HepG2 (cell line): Measurements from ENCODE around the gene AK2. TPM values are rescaled to one million over a fixed set of nuclear protein-coding genes. Genes with fewer than 3 reads are reported as not detected.

Experiments used
- BCLAF1 ChIP-seq: fragments of 450-650 bp; IDR thresholded peaks from 2 replicates; pipeline ENCODE4 v1.6.1; 2017; ENCODE audit warnings: mild to moderate bottlenecking
- GATAD2A ChIP-seq: IDR thresholded peaks from 2 replicates; pipeline ENCODE4 v1.6.1; 2016
- KLF16 ChIP-seq, 2 experiments: sonication (generic) in 1 of 2; formaldehyde crosslinking in 1 of 2; IDR thresholded peaks; 2 replicates each; pipeline versions ENCODE4 v1.6.1 to v1.8.0; 2016 to 2023; ENCODE audit warnings: missing genetic modification reagents in 2 of 2, missing compliant biosample characterization in 1 of 2
- SALL1 ChIP-seq: sonication (generic); formaldehyde crosslinking; IDR thresholded peaks from 2 replicates; pipeline ENCODE4 v1.8.0; 2022; ENCODE audit warnings: mild to moderate bottlenecking, missing genetic modification reagents
- SATB2 ChIP-seq: sonication (generic); formaldehyde crosslinking; IDR thresholded peaks from 2 replicates; pipeline ENCODE4 v1.5.0; 2020; ENCODE audit warnings: missing genetic modification reagents
- SP5 ChIP-seq: IDR thresholded peaks from 2 replicates; pipeline ENCODE4 v1.6.1; 2016; ENCODE audit warnings: low read depth, borderline replicate concordance
- ZNF337 ChIP-seq: sonication (generic); formaldehyde crosslinking; IDR thresholded peaks from 2 replicates; pipeline ENCODE4 v1.5.1; 2020; ENCODE audit warnings: missing genetic modification reagents, low read depth, mild to moderate bottlenecking, borderline replicate concordance
- ZNF530 ChIP-seq: sonication (generic); formaldehyde crosslinking; IDR thresholded peaks from 2 replicates; pipeline ENCODE4 v1.5.0; 2020; ENCODE audit warnings: low read depth, mild to moderate bottlenecking, missing genetic modification reagents
- polyA plus RNA-seq, 8 experiments: library from polyadenylated mRNA; depleted of rRNA in 3 of 8; stranded (reverse) in 7 of 8; unstranded in 1 of 8; fragments of >200 nt; fragmentation: Illumina TruSeq in 4 of 8; extraction: Trizol in 4 of 8; gene quantifications; 2 replicates each; pipeline versions ENCODE4 v1.2.1 to v1.2.3, GENCODE V29; 2011 to 2016; ENCODE audit warnings: low read depth in 4 of 8, missing spikeins in 1 of 8, mixed read lengths in 1 of 8; ENCODE audit not compliant: insufficient read depth in 1 of 8
- total RNA-seq, 5 experiments: library from RNA; depleted of rRNA; stranded (reverse); fragments of >200 nt; fragmentation: Illumina TruSeq; extraction: Trizol; gene quantifications; 2 replicates each; pipeline ENCODE4 v1.2.3, GENCODE V29; 2016; ENCODE audit warnings: low read depth in 1 of 5
- TF ChIP-seq, protein P1 (sequence below), 2 experiments: fragments of 450-650 bp in 1 of 2; sonication (generic) in 1 of 2; formaldehyde crosslinking in 1 of 2; IDR thresholded peaks; 2 replicates each; pipeline versions ENCODE4 v1.6.1 to v1.8.0; 2016 to 2022; ENCODE audit warnings: antibody characterized with exemption in 1 of 2, mild to moderate bottlenecking in 1 of 2, missing genetic modification reagents in 1 of 2
- TF ChIP-seq, protein P2 (sequence below): sonication (generic); formaldehyde crosslinking; IDR thresholded peaks from 2 replicates; pipeline ENCODE4 v1.5.0; 2020; ENCODE audit warnings: mild to moderate bottlenecking, low read depth, missing genetic modification reagents, borderline replicate concordance
- TF ChIP-seq, protein P3 (sequence below): IDR thresholded peaks from 2 replicates; pipeline ENCODE4 v1.4.0; 2020; ENCODE audit warnings: mild to moderate bottlenecking, missing genetic modification reagents

The AK2 gene
- total and polyA plus RNA-seq, 2 of the 13 experiments (the other 11 are each of a cell fraction or from before 2014, with no cell fraction given), result 170 to 188 TPM

DNA sequence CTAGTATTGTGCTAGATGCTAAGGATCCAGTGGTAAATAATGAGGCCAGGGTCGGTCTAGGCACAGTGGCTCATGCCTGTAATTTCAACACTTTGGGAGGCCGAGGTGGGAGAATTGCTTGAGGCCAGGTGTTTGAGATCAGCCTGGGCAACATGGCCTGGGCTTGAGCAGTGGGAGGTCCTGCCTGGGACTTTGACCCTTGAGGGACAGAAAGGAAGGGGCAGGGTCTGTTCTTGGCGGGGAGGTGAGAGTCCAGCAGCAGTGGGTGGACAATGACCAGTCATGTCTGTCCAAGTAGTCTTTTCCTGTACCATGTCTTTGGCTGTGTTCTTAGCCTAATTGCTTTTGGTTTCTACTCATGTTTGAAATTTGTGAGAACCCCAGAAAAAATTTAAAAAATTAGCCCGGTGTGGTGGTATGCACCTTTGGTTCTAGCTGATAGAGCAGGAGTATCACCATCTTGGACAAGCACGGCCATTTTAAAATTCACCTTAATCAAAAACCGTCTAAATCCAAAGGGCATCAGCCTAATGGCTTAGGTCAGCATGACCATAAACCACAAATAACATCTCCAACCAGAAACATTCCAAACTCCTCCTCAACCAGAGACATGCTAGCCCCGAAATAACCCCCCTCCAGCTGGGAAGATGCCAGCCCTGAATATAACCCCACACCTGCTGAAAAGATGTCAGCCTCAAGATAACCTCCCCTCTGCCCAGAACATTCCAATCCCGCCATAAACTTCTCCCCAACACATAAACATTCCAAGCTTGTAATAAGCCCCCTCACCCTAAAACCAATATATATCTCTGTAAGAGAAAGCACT is 6.8 kb upstream of the AK2 start (continued):
- TF ChIP-seq BCLAF1 (no peak), SALL1 (CRISPR knock-in tag) (peak; percentile 44; the same call in 1 of the 2 replicates), GATAD2A (CRISPR knock-in tag) (peak; percentile 41; the same call in 1 of the 2 replicates), SP5 (CRISPR knock-in tag) (peak; percentile 36; the same call in 1 of the 2 replicates), SATB2 (CRISPR knock-in tag) (no peak), KLF16 (CRISPR knock-in tag; IDR thresholded peaks at IDR 0.05) (no peak), ZNF530 (CRISPR knock-in tag) (no peak), ZNF337 (CRISPR knock-in tag) (no peak)
- TF ChIP-seq, protein P1, sequence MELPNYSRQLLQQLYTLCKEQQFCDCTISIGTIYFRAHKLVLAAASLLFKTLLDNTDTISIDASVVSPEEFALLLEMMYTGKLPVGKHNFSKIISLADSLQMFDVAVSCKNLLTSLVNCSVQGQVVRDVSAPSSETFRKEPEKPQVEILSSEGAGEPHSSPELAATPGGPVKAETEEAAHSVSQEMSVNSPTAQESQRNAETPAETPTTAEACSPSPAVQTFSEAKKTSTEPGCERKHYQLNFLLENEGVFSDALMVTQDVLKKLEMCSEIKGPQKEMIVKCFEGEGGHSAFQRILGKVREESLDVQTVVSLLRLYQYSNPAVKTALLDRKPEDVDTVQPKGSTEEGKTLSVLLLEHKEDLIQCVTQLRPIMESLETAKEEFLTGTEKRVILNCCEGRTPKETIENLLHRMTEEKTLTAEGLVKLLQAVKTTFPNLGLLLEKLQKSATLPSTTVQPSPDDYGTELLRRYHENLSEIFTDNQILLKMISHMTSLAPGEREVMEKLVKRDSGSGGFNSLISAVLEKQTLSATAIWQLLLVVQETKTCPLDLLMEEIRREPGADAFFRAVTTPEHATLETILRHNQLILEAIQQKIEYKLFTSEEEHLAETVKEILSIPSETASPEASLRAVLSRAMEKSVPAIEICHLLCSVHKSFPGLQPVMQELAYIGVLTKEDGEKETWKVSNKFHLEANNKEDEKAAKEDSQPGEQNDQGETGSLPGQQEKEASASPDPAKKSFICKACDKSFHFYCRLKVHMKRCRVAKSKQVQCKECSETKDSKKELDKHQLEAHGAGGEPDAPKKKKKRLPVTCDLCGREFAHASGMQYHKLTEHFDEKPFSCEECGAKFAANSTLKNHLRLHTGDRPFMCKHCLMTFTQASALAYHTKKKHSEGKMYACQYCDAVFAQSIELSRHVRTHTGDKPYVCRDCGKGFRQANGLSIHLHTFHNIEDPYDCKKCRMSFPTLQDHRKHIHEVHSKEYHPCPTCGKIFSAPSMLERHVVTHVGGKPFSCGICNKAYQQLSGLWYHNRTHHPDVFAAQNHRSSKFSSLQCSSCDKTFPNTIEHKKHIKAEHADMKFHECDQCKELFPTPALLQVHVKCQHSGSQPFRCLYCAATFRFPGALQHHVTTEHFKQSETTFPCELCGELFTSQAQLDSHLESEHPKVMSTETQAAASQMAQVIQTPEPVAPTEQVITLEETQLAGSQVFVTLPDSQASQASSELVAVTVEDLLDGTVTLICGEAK (IDR thresholded peaks at IDR 0.05), result no peak
- TF ChIP-seq, protein P1 (CRISPR knock-in tag; IDR thresholded peaks at IDR 0.05), result 0 out of 2 replicates have a peak, but pooled peaks have one; percentile 21
- TF ChIP-seq, protein P2, sequence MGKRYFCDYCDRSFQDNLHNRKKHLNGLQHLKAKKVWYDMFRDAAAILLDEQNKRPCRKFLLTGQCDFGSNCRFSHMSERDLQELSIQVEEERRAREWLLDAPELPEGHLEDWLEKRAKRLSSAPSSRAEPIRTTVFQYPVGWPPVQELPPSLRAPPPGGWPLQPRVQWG (CRISPR knock-in tag), result no peak
- TF ChIP-seq, protein P3, sequence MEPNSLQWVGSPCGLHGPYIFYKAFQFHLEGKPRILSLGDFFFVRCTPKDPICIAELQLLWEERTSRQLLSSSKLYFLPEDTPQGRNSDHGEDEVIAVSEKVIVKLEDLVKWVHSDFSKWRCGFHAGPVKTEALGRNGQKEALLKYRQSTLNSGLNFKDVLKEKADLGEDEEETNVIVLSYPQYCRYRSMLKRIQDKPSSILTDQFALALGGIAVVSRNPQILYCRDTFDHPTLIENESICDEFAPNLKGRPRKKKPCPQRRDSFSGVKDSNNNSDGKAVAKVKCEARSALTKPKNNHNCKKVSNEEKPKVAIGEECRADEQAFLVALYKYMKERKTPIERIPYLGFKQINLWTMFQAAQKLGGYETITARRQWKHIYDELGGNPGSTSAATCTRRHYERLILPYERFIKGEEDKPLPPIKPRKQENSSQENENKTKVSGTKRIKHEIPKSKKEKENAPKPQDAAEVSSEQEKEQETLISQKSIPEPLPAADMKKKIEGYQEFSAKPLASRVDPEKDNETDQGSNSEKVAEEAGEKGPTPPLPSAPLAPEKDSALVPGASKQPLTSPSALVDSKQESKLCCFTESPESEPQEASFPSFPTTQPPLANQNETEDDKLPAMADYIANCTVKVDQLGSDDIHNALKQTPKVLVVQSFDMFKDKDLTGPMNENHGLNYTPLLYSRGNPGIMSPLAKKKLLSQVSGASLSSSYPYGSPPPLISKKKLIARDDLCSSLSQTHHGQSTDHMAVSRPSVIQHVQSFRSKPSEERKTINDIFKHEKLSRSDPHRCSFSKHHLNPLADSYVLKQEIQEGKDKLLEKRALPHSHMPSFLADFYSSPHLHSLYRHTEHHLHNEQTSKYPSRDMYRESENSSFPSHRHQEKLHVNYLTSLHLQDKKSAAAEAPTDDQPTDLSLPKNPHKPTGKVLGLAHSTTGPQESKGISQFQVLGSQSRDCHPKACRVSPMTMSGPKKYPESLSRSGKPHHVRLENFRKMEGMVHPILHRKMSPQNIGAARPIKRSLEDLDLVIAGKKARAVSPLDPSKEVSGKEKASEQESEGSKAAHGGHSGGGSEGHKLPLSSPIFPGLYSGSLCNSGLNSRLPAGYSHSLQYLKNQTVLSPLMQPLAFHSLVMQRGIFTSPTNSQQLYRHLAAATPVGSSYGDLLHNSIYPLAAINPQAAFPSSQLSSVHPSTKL (CRISPR knock-in tag), result 0 out of 2 replicates have a peak, but pooled peaks have one; percentile 19
